ENCODE results near the gene DOK6. TPM values are rescaled to one million over a fixed set of nuclear protein-coding genes. Genes with fewer than 3 reads are reported as not detected.
"Not testable (repeated sequence)": the region's sequence is repeated elsewhere in the genome, so short reads cannot be mapped to it uniquely, and the experiment has no call there.

The DOK6 gene
- total RNA-seq (10 to 100 TPM in 2 of 10 donors, 1 to 10 TPM in 8; 2.3 to 12.5 (median 5.1) TPM), polyA plus RNA-seq (under 1 TPM; 0.37 to 0.71 TPM)
- long read RNA-seq, donor 1, full-length matches to known transcripts, result 20 of 31 reads
- long read RNA-seq, donor 1, partial matches to known transcripts, result 2 of 31 reads
- long read RNA-seq, donor 1, other reads (novel, unspliced or antisense), result 9 of 31 reads
- long read RNA-seq, donor 2, full-length matches to known transcripts, result 11 of 14 reads
- long read RNA-seq, donor 2, partial matches to known transcripts, result 3 of 14 reads
- long read RNA-seq, donor 2, other reads (novel, unspliced or antisense), result 0 of 14 reads
- long read RNA-seq, donor 3, result 0 reads

- no peak for TF ChIP-seq CTCF (IDR thresholded peaks at IDR 0.05)
- intact Hi-C loops (cut with DNase I), result loop anchor here in 1 of 10 donors (10.0 kb wide), 1 partner anchor 56 kb away; no protein-coding TSS in a partner anchor
- H3K27me3 ChIP-seq, result peaks cover 0 to 50% (median 12%) of the 10 kb centered on the region in 7 donors
- ATAC-seq (peak; percentile 82 to 89 (median 88)), DNase-seq (peak; percentile 64 to 67)
- H3K9me3 ChIP-seq, result no peaks in the 10 kb centered on the region
- peaks cover 0 to 16% (median 0%) of the 10 kb centered on the region in 9 donors for H3K4me1 ChIP-seq
- H3K36me3 ChIP-seq, result no peaks in the 10 kb centered on the region
- peak within 1 kb of the TSS; percentile 40 to 71 (median 66) for H3K4me3 ChIP-seq
- H3K27ac ChIP-seq, result peak within 1 kb of the TSS; percentile 61 to 85 (median 80)
- 0 to 1% methylated on average over 50 to 78 of the region's 79 CpGs for WGBS, 2 donors
These were observed at the start of gene DOK6 for GRCh38 chr18:69400253-69400975. Gene DOK6, plus strand, starts transcription at chr18:69400888.

GRCh38 chr18:69353023-69353422, 47.7 kb upstream of the DOK6 start:
- ATAC-seq (no peak), DNase-seq (no peak)
- Histone ChIP-seq H3K4me3 (no peak overlapping the region), H3K4me1 (no peaks in the 10 kb centered on the region), H3K36me3 (no peaks in the 10 kb centered on the region), H3K27me3 (no peaks in the 10 kb centered on the region), H3K27ac (no peak overlapping the region), H3K9me3 (peaks cover 0 to 2% (median 0%) of the 10 kb centered on the region in 11 donors)
- intact Hi-C loops (cut with DNase I), result no loop called here
- TF ChIP-seq CTCF (IDR thresholded peaks at IDR 0.05), result no peak
- WGBS, 2 donors, result 84 to 92% methylated on average over 1 of the region's 1 CpG

DNA sequence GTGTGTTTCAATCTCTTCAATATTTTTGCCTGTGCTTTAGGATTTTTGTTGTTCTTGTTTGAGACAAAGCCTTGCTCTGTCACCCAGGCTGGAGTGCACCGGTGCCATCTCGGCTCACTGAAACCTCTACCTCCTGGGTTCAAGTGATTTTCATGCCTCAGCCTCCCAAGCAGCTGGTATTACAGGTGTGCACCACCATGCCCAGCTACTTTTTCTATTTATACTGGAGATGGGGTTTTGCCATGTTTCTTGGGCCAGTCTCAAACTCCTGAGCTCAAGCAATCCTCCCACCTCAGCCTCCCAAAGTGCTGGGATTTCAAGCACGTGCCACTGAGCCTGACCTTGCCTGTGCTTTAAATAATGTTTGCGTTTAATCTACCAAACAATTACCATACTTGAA, 43.1 kb upstream of the DOK6 start:
- H3K4me1 ChIP-seq, result no peaks in the 10 kb centered on the region
- no peak for TF ChIP-seq CTCF (IDR thresholded peaks at IDR 0.05)
- intact Hi-C loops (cut with DNase I), result no loop called here
- no peak overlapping the region for H3K4me3 ChIP-seq
- H3K27ac ChIP-seq, result peak overlapping the region in 1 of 10 donors; percentile 58
- 86 to 89% methylated on average over 4 of the region's 4 CpGs for whole genome bisulfite sequencing, 2 donors
- H3K36me3 ChIP-seq, result no peaks in the 10 kb centered on the region
- DNase-seq, result no peak
- H3K9me3 ChIP-seq, result peaks cover 0 to 16% (median 0%) of the 10 kb centered on the region in 11 donors
- H3K27me3 ChIP-seq, result no peaks in the 10 kb centered on the region
- ATAC-seq, result no peak

DNA sequence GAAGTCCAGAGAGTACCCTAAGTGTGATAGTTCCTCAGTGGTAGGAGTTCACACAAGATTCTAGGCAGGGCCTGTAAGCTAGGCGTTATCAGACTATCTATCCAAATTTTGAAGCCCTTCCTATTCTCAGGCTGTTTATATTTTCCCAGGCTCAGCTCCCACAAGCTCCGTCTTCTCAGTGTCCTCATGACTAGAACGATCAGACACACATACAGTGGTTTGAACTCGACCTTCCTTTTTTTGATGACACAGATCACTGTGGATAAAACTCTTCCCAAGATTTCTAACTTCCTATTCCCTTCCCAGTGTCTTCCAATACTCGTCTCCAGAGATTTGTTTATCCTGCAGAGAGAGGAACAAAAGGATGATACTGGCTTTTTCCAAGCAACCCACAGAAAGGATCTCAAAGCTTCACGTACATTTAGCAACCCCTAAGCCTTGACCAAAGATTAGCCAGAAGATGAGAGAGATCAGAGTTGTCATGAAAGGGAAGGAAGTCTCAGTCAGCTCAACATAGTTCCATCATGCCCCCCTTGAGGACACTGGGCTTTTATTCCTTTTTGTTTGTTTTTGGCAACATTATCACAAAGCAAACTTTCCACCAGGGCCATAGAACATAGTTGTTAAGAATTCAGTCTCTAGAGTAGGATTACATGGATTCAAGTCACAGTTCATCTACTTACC, 42.3 kb upstream of the DOK6 start:
- DNase-seq (no peak), ATAC-seq (peak in 4 of 8 donors; percentile 12 to 72 (median 48))
- H3K4me1 ChIP-seq, result no peaks in the 10 kb centered on the region
- WGBS, 2 donors, result 57% methylated on average over 6 of the region's 6 CpGs
- H3K27ac ChIP-seq, result peak overlapping the region in 2 of 10 donors; percentile 3 to 58
- H3K36me3 ChIP-seq, result no peaks in the 10 kb centered on the region
- no peak overlapping the region for H3K4me3 ChIP-seq
- TF ChIP-seq CTCF (IDR thresholded peaks at IDR 0.05), result no peak
- peaks cover 0 to 16% (median 0%) of the 10 kb centered on the region in 11 donors for H3K9me3 ChIP-seq
- no peaks in the 10 kb centered on the region for H3K27me3 ChIP-seq
- intact Hi-C loops (cut with DNase I), result no loop called here

DNA sequence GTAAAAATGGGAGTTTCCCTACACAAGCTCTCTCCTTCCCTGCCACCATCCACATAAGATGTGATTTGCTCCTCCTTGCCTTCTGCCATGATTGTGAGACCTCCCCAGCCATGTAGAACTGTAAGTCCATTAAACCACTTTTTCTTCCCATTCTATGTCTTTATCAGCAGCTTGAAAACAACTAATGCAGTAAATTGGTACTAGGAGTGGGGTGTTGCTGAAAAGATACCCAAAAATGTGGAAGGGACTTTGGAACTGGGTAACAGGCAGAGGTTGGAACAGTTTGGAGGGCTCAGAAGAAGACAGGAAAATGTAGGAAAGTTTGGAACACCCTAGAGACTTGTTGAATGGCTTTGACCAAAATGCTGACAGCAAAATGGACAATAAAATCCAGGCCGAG, 40.9 kb upstream of the DOK6 start:
- DNase-seq; intact Hi-C loops (cut with DNase I); H3K4me1 ChIP-seq; H3K27me3 ChIP-seq; H3K4me3 ChIP-seq; ATAC-seq; H3K27ac ChIP-seq; H3K36me3 ChIP-seq: not testable (repeated sequence)
- WGBS, 2 donors, result 83 to 92% methylated on average over 1 of the region's 1 CpG
- H3K9me3 ChIP-seq, result peaks cover 0 to 16% (median 0%) of the 10 kb centered on the region in 11 donors
